GM12875 (cell line): ENCODE data around the gene ID2.

Source experiments
- H3K4me3 ChIP-seq: one replicate; pipeline ENCODE4 v1.5.1; 2011; ENCODE audit warnings: low read depth, low read length, control low read depth
- CTCF ChIP-seq: IDR thresholded peaks from 2 replicates; pipeline ENCODE4 v1.5.1; 2011; ENCODE audit warnings: low read depth, mild to moderate bottlenecking, control low read depth, inconsistent platforms, low read length, moderate library complexity, borderline replicate concordance; ENCODE audit not compliant: insufficient read depth

ID2 gene

GRCh38 chr2:8648441-8649213, 33.2 kb upstream of the ID2 start:
- no peak overlapping the region for H3K4me3 ChIP-seq
- TF ChIP-seq CTCF: no peak

GRCh38 chr2:8649718-8650117, 32.1 kb upstream of the ID2 start:
- TF ChIP-seq CTCF: no peak
- H3K4me3 ChIP-seq: no peak overlapping the region

DNA sequence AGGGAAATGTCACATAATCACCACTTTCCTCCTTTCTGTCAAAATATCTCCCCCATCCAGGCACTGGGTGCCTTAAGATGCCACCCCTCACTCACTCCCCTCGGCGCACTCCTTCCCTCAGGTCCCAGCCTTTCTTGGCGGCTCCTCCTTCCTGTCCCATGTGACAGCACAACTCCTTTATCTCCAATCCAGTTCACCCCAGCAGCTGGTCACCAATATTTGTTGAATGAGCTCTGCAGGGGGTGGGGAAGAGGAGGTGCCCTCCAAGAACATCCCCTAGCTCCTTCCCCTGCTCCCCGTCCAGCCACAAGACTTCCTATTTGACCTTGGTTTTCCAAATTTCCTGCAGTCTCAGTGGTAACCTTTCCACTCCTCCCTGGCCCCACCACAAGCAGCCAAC, 31.6 kb upstream of the ID2 start:
- TF ChIP-seq CTCF: no peak

GRCh38 chr2:8652774-8653426, 29.0 kb upstream of the ID2 start:
- no peak for TF ChIP-seq CTCF
- no peak overlapping the region for H3K4me3 ChIP-seq

More for the DNA sequence above, 31.6 kb upstream of the ID2 start:
- H3K4me3 ChIP-seq: no peak overlapping the region

- no peak for TF ChIP-seq CTCF
- H3K4me3 ChIP-seq: no peak overlapping the region
Observed at GRCh38 chr2:8653485-8653884, 28.4 kb upstream of the ID2 start.

DNA sequence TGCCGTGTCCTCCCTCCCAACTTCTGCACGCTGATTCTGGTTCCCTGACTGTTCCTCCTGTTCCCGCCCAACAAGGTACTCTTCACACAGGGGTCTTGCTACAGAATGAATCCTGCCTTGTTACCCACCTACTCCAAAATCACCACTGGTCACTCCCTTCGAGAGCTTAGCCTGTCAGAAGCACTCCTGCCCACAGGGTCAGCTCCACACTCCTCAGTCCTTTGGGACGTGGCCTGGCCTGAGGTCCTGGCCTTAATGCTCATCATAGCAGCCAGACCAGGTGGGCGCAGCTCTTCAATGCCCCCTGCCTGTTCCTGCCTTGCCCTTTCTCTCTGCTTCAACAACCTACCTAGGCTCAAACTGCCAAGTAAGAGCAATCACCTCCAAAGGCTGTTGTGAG, 27.8 kb upstream of the ID2 start:
- TF ChIP-seq CTCF: no peak
- H3K4me3 ChIP-seq: no peak overlapping the region

DNA sequence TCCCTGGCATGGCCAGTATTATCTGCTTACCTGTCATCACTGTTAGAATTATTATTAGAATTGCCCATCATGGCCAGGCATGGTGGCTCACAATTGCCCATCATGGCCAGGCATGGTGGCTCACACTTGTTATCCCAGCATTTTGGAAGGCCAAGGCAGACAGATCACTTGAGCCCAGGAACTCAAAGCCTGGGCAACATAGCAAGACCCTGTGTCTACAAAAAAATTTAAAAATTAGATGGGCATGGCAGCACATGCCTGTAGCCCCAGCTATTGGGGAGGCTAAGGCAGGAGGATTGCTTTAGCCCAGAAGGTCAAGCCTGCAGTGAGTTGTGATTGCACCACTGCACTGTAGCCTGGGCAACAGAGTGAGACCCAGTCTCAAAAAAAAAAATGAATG, 27.4 kb upstream of the ID2 start:
- H3K4me3 ChIP-seq: no peak overlapping the region
- TF ChIP-seq CTCF: no peak
